WTC11 (cell line): ENCODE measurements around the gene NLRP14. TPM values are rescaled to one million over a fixed set of nuclear protein-coding genes. Genes with fewer than 3 reads are reported as not detected.

Source experiments
- ATAC-seq: fragments of 200-7000 bp; cut with Tn5 transposase; 2 replicates; pipeline ENCODE4 v1.10.0; 2021; ENCODE audit warnings: mild to moderate bottlenecking, moderate library complexity
- CTCF ChIA-PET: fragments of 300-600 bp; sonication (Branson Sonifier 250); formaldehyde crosslinking; loops from one replicate; lab custom pipeline; 2021; ENCODE audit warnings: antibody characterized with exemption; lab: Charles Lee
- POLR2A ChIA-PET: fragments of 350-600 bp; sonication (Branson Sonifier 250); formaldehyde crosslinking; loops from one replicate; lab custom pipeline; 2021; ENCODE audit warnings: antibody characterized with exemption; lab: Charles Lee
- DNase-seq: peaks from one replicate; pipeline ENCODE4 v3.0.0; 2021; ENCODE audit warnings: low spot score
- H3K27ac Mint-ChIP-seq: 2 replicates; pipeline ENCODE4 v1.8.0; 2021; ENCODE audit warnings: mixed read lengths
- H3K27me3 Mint-ChIP-seq: 2 replicates; pipeline ENCODE4 v1.8.0; 2021; ENCODE audit warnings: low read depth, mild to moderate bottlenecking, moderate library complexity, mixed read lengths
- H3K36me3 Mint-ChIP-seq: 2 replicates; pipeline ENCODE4 v1.8.0; 2021; ENCODE audit warnings: mixed read lengths
- H3K4me1 Mint-ChIP-seq: 2 replicates; pipeline ENCODE4 v1.8.0; 2022; ENCODE audit warnings: mixed read lengths
- H3K4me3 Mint-ChIP-seq: 2 replicates; pipeline ENCODE4 v1.8.0; 2021; ENCODE audit warnings: mild to moderate bottlenecking, moderate library complexity, mixed read lengths
- H3K9me3 Mint-ChIP-seq: 2 replicates; pipeline ENCODE4 v1.8.0; 2021; ENCODE audit warnings: mixed read lengths
- ATF1 ChIP-seq: sonication (generic); formaldehyde crosslinking; IDR thresholded peaks from 2 replicates; pipeline ENCODE4 v1.8.1; 2023; ENCODE audit warnings: mild to moderate bottlenecking, moderate library complexity, missing genetic modification reagents
- ATF2 ChIP-seq: sonication (generic); formaldehyde crosslinking; IDR thresholded peaks from 2 replicates; pipeline ENCODE4 v1.8.1; 2022; ENCODE audit warnings: low read depth, missing genetic modification reagents, borderline replicate concordance
- ATF3 ChIP-seq: sonication (generic); formaldehyde crosslinking; conservative IDR thresholded peaks from 2 replicates; pipeline ENCODE4 v1.8.1; 2022; ENCODE audit warnings: mild to moderate bottlenecking, missing genetic modification reagents
- CREB1 ChIP-seq: sonication (generic); formaldehyde crosslinking; IDR thresholded peaks from 2 replicates; pipeline ENCODE4 v1.8.0; 2023; ENCODE audit warnings: mild to moderate bottlenecking, missing genetic modification reagents
- CTCF ChIP-seq: fragments of 200-600 bp; IDR thresholded peaks from 2 replicates; pipeline ENCODE4 v1.8.0; 2022; ENCODE audit warnings: antibody characterized with exemption
- E2F4 ChIP-seq: sonication (generic); formaldehyde crosslinking; IDR thresholded peaks from 2 replicates; pipeline ENCODE4 v1.8.1; 2022; ENCODE audit warnings: low read depth, mild to moderate bottlenecking, moderate library complexity, missing genetic modification reagents, borderline replicate concordance
- ETV6 ChIP-seq: sonication (generic); formaldehyde crosslinking; IDR thresholded peaks from 2 replicates; pipeline ENCODE4 v1.8.1; 2022; ENCODE audit warnings: mild to moderate bottlenecking, missing genetic modification reagents
- FOXJ3 ChIP-seq: sonication (generic); formaldehyde crosslinking; IDR thresholded peaks from 2 replicates; pipeline ENCODE4 v1.9.0; 2021; ENCODE audit warnings: missing genetic modification reagents, mild to moderate bottlenecking, borderline replicate concordance
- GABPB1 ChIP-seq: sonication (generic); formaldehyde crosslinking; IDR thresholded peaks from 2 replicates; pipeline ENCODE4 v1.8.1; 2023; ENCODE audit warnings: mild to moderate bottlenecking, missing genetic modification reagents
- GRHL2 ChIP-seq: fragments of 250-450 bp; sonication (Bioruptor Pico); IDR thresholded peaks from 2 replicates; pipeline ENCODE4 v1.8.0; 2022; ENCODE audit warnings: mild to moderate bottlenecking, moderate library complexity; ENCODE audit not compliant: insufficient replicate concordance, severe bottlenecking
- IRF2 ChIP-seq: sonication (generic); formaldehyde crosslinking; IDR thresholded peaks from 2 replicates; pipeline ENCODE4 v1.8.0; 2022; ENCODE audit warnings: low read depth, missing genetic modification reagents, borderline replicate concordance
- PRRX2 ChIP-seq: fragments of 250-450 bp; sonication (Bioruptor Pico); IDR thresholded peaks from 2 replicates; pipeline ENCODE4 v1.8.0; 2021; ENCODE audit warnings: mild to moderate bottlenecking
- SMAD3 ChIP-seq: sonication (generic); formaldehyde crosslinking; IDR thresholded peaks from 2 replicates; pipeline ENCODE4 v1.8.0; 2022; ENCODE audit warnings: missing genetic modification reagents, mild to moderate bottlenecking, borderline replicate concordance
- SMAD4 ChIP-seq: sonication (generic); formaldehyde crosslinking; IDR thresholded peaks from 2 replicates; pipeline ENCODE4 v1.8.0; 2022; ENCODE audit warnings: mild to moderate bottlenecking, missing genetic modification reagents
- SOX15 ChIP-seq: fragments of 250-450 bp; sonication (Bioruptor Pico); IDR thresholded peaks from 2 replicates; pipeline ENCODE4 v1.9.0; 2021; ENCODE audit warnings: mild to moderate bottlenecking
- TP53 ChIP-seq: sonication (generic); formaldehyde crosslinking; IDR thresholded peaks from 2 replicates; pipeline ENCODE4 v1.8.1; 2023; ENCODE audit warnings: mild to moderate bottlenecking, missing genetic modification reagents
- USF2 ChIP-seq: sonication (generic); formaldehyde crosslinking; IDR thresholded peaks from 2 replicates; pipeline ENCODE4 v1.8.1; 2023; ENCODE audit warnings: mild to moderate bottlenecking, missing genetic modification reagents, moderate library complexity
- total RNA-seq: library from RNA; stranded (reverse); gene quantifications from 3 replicates; pipeline ENCODE4 v1.2.3, GENCODE V29; 2021

Gene NLRP14
- total RNA-seq, 1 experiment from 2014 or later = 0.07 TPM

- Mint-ChIP-seq H3K27me3 (no peaks in the 10 kb centered on the region; the same call in none of the 2 replicates), H3K4me1 (no peaks in the 10 kb centered on the region), H3K9me3 (peaks cover 9% of the 10 kb centered on the region; the same call in 1 of the 2 replicates), H3K27ac (no peak overlapping the region), H3K36me3 (no peaks in the 10 kb centered on the region), H3K4me3 (no peak overlapping the region)
- no peak for ATAC-seq
- POLR2A ChIA-PET = no interaction called here
- no peak for TF ChIP-seq SMAD3 (CRISPR knock-in tag)
- TF ChIP-seq SMAD4 (CRISPR knock-in tag) = no peak
- no peak for TF ChIP-seq GRHL2 (CRISPR knock-in tag)
- no peak for TF ChIP-seq CREB1 (CRISPR knock-in tag)
- TF ChIP-seq IRF2 (CRISPR knock-in tag) = no peak
- no peak for TF ChIP-seq ATF2 (CRISPR knock-in tag)
- TF ChIP-seq ATF1 (CRISPR knock-in tag) = no peak
- TF ChIP-seq FOXJ3 (CRISPR knock-in tag) = no peak
- TF ChIP-seq PRRX2 (CRISPR knock-in tag) = no peak
- TF ChIP-seq E2F4 = no peak
- TF ChIP-seq GABPB1 (CRISPR knock-in tag) = no peak
- no peak for TF ChIP-seq ETV6 (CRISPR knock-in tag)
- TF ChIP-seq SOX15 (CRISPR knock-in tag) = no peak
- TF ChIP-seq TP53 (CRISPR knock-in tag) = no peak
- CTCF ChIA-PET = no interaction called here
- DNase-seq = no peak
These were observed 69.3 kb downstream of the NLRP14 start for GRCh38 chr11:7089328-7090251.

GRCh38 chr11:7098235-7098832 is 78.1 kb downstream of the NLRP14 start:
- Mint-ChIP-seq H3K36me3 (no peaks in the 10 kb centered on the region), H3K9me3 (no peaks in the 10 kb centered on the region), H3K4me3 (no peak overlapping the region), H3K4me1 (no peaks in the 10 kb centered on the region)
- TF ChIP-seq CTCF (peak; percentile 43; the same call in 1 of the 2 replicates), USF2 (CRISPR knock-in tag) (no peak)
- TF ChIP-seq, all 79 proteins: peak for 1
- Mint-ChIP-seq H3K27me3 (peaks cover 7% of the 10 kb centered on the region), H3K27ac (no peak overlapping the region)
- ChIA-PET CTCF (interaction anchor here (0.6 to 4.4 kb wide), 20 partner anchors 83 to 999 kb away, joined by 3 to 18 read pairs (median 3); no protein-coding TSS in a partner anchor), POLR2A (no interaction called here)
- DNase-seq = no peak
- peak; percentile 91 for ATAC-seq

GRCh38 chr11:7115780-7116179 is 95.5 kb downstream of the NLRP14 start:
- ChIA-PET CTCF (no interaction called here), POLR2A (no interaction called here)
- DNase-seq (no peak), ATAC-seq (no peak)
- Mint-ChIP-seq H3K27ac (no peak overlapping the region), H3K36me3 (no peaks in the 10 kb centered on the region), H3K4me1 (no peaks in the 10 kb centered on the region), H3K27me3 (no peaks in the 10 kb centered on the region), H3K9me3 (no peaks in the 10 kb centered on the region), H3K4me3 (no peak overlapping the region)
- TF ChIP-seq ATF3 (CRISPR knock-in tag) = no peak
